Muscle of arm (tissue), 12 donors: ENCODE data around the gene NSUN7. TPM values are rescaled to one million over a fixed set of nuclear protein-coding genes. Genes with fewer than 3 reads are reported as not detected.

ENCODE experiments used
- DNase-seq: peaks from one replicate; pipeline ENCODE4 v3.0.0-alpha.2; 2013
- polyA plus RNA-seq, 12 donors: library from polyadenylated mRNA; unstranded; fragments of 120-200 nt; gene quantifications; one replicate each; pipeline ENCODE4 v1.2.1, GENCODE V29; 2013; ENCODE audit not compliant: insufficient read length in 12 of 12

Gene NSUN7
- polyA plus RNA-seq, 12 donors: 0.54 to 4.4 (median 1.2) TPM; not detected in 2

DNA sequence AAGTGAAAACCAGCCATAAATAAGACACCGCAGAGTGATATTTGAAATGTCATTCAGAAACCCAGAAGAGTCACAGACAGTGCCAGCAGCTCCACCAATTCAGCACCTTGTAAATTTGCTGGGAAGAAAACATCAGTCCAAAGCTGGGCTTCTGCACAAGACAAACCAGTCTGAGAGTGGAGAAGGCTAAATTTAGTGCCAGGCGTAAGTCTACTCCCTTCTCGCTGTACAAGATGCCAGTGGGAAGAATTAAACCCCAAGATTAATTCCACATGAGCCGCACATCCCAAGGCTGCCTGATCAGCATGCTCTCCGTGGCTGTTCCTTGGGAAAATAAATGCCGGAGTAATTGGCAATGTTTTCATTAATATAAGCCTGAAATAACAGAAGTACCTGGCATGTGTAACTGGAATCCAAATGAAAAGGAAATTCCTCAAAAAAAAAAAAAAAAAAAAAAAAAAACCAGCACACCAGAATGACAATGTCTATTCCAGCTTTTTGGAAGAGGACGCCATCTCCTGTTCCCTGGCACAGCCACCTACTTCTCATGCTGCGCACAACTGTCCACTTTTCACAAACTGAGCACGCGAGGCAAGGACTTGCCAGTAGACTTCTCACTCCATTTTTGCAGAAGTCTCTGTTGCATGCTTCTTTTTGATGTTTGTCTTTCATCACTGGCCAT, 95.5 kb downstream of the NSUN7 start:
- peak; percentile 46 for DNase-seq

- no peak for DNase-seq
Observed at GRCh38 chr4:40846532-40846931, 96.8 kb downstream of the NSUN7 start.

DNA sequence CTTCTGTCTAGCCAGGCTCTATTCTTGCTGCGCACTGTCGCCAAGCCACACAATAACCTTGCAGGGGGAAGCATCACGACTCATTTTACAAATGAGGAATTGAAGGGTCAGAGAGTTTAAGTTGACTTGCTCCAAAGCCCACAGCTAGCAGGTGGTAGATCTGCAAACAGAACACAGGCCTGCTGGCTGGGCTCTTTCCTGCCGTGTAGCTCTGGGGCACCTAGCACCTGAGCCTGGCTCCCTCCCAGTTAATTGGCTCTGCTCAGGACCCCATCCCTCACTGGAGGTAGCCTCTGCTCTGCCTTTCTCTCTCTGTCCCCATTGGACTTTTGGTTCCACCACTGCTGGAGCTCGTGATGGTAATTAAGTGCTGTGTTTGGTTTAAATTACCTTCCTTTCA, 98.5 kb downstream of the NSUN7 start:
- DNase-seq: no peak

DNA sequence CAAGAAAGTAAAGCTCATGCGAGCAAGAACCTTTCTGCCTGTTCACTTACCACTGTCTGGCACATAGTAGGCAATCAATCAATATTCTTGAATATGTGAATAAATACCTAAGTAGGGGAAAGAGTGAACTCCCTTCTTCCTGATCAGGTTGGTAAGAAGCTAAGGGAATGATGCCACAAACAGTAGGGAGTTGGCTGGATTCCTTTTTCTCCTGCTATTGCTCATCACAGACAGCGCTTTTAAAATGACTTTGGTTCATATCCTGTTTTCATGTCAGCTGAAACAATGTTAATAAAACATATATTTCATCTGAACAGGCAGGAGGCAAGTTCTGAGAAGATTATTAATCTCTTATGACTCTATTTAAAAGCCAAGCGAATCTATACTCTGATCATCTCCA, 99.2 kb downstream of the NSUN7 start:
- DNase-seq: no peak

- no peak for DNase-seq
Observed at GRCh38 chr4:40850496-40850895, 100.7 kb downstream of the NSUN7 start.

- DNase-seq: no peak
Observed at GRCh38 chr4:40856277-40856839, 106.6 kb downstream of the NSUN7 start.

GRCh38 chr4:40856840-40857362, 107.1 kb downstream of the NSUN7 start:
- DNase-seq: peak; percentile 65

DNA sequence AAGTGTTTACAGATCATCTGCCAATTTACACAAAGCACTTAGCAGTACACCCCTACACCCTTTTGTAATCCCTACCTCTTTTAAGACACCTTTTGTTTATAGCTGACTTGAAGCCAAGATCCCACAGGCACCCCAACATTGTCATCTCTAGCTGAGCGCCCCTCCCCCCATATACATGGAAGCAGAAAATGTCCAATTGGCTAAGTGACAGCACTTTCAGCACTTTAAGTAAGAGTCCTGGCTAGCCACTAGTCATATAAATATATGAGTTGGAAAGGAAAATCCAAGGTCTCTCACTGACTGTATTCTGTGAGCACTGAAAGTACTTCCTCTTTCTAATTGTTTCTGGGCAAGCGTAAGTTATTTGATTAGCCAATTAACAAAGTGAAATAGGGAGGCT, 108.2 kb downstream of the NSUN7 start:
- DNase-seq: no peak

DNA sequence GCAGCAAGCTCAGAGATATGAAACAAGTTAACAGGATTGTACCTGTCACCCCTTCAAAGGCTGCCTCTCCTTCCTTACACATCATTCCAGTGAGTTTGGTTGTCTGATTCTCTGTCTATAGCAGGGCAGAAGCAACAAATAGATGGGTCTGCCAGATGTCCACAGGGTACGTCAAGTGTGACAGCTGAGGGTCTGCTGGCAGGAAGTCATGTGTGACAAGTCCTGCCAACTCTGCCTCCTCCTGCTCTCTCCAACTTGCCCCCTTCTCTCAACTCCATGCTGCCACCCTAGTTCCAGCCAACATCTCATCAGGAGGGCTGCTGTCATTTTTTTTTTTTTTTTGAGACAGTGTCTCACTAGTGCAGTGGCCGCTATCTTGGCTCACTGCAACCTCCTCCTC, 109.2 kb downstream of the NSUN7 start:
- no peak for DNase-seq

Other genes with a start within 250 kb of the NSUN7 start
- gene RBM47, start 120.1 kb upstream of the NSUN7 start, polyA plus RNA-seq: 10 to 100 TPM in 1 of 12 donors, 1 to 10 TPM in 9, under 1 TPM in 1, not detected in 1; 0.93 to 20.1 (median 1.8) TPM